Activated naive CD4-positive, alpha-beta T cell treated with Interleukin-2 at 50 U/mL for 16 hours (primary cell): Measurements from ENCODE around the gene COA1.
"Not testable (repeated sequence)": the region's sequence is repeated elsewhere in the genome, so short reads cannot be mapped to it uniquely, and the experiment has no call there.

Experiments
- DNase-seq: peaks from one replicate; pipeline ENCODE4 v3.0.0-alpha.2; 2020

The COA1 gene

DNA sequence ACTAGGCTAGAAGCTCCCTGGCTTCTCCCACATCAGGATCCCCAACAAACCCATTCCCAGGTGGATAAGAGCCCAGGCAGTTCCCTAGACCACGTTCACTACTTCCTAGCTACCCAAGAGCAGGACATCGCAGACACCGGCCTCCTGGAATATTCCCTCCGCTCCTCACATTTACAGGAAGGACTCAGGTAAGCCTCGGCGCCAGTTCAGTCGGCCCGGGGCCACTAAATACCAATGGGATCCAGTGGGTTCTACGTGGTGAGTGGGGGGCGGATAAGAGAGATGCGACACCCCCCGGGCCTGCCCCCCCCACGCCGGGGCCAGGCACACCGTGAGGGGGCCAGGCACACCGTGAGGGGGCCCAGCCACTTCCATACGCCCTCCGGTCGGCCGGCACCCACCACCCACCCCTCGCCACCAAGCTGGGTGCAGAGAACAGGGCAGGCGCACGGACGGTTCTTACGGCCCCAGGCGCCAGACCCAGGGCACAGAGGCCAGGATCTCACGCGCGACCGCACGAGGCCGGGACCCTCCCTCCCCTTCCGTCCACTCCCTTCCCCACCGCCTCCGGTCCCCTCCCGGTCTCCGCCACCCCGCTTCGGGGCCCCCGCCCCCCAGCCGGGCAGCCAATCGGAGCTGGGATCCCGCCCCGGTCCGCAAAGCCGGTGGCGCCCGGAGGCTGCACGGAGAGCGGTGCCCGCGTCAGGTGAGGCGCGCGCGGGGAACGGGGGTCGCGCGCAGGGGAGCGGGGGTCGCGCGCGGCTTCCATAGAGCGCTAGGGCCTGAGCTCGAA is 28.9 kb upstream of the COA1 start, which contains the start of gene BLVRA:
Gene BLVRA, plus strand, starts transcription at position 652 of the 793 bp plus-strand sequence. CDS start 12,479 bp downstream, outside the sequence.
- DNase-seq, result peak; percentile 72

DNA sequence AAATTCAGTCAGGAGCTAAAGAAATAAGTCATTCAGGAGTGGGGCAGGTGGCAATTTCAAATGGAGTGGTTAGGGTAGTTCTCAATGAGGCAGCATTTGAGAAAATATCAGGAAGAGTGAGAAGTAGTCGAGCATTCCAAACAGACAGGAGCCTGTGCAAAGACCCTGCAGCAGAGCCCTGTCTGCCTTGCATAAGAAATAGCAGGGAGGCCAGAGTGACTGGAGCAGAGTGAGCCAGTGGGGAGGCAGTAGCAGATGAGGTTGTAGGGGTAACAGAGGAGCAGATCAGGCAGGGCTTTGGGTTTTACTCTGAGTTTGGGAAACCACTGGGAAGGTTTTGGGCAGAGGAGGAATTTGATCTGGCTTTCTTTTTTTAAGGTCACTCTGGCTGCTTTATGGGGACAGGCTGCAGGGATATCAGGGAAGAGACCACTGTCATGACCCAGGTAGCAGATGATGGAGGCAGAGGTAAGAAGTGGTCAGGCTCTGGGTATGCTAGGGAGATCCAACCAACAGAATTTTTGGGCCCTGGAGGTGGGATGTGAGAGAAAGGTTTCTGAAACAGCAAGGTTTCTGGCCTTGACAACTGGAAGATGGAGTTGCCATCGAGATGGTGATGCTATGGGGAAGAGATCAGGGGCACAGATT is 27.9 kb upstream of the COA1 start:
- DNase-seq, result no peak

DNA sequence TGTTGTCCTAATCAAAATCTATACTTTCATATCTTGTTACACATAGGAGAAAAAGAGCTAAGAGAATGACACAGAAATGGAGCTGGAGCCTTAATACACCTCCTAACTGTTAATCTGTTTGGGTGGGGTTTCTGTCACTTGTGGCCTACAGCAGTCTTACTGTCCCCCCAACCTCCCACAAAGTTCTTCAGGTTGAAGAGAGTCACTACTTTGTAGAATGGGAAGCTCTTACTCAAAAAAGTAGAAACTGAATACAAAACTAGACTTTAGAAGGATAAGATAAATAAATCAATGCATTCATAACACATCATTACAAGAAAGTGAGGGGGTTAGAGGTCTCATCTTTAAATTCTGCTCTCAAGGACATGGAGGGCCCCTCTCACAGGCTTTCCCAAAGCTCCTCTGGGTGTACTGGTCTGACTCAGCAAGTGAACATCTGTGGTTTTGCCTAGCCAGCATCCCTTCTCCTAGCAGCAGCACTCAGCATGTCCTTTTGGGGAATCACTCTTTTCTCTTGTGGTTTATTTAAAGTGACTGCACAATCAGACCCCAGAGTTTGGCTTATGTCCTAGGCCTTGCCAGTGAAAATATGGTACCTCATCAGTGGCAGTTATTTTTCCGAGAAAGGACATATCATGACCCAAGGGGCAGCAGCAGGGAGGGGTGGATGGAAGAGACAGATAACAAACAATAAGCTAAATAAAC is 27.2 kb upstream of the COA1 start:
- no peak for DNase-seq

DNA sequence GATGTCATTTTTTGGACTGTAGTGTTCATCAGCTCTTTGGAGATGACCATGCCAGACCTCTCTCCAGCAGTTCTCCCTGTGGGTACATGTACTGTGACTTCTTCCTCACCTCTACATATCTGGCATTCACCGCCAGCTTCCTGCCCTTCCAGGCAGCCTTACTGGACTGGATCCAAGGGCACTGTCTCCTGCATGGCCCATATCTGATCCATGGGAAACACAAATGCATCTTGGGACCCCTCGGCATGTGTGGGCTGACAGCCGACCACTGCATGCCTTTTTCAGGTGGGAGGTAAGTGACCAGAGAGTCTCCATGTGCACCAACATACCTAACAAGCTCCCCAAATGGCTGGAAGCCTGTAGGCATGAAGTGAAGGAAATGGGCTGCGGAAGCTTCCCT is 25.3 kb upstream of the COA1 start:
- DNase-seq, result no peak

DNA sequence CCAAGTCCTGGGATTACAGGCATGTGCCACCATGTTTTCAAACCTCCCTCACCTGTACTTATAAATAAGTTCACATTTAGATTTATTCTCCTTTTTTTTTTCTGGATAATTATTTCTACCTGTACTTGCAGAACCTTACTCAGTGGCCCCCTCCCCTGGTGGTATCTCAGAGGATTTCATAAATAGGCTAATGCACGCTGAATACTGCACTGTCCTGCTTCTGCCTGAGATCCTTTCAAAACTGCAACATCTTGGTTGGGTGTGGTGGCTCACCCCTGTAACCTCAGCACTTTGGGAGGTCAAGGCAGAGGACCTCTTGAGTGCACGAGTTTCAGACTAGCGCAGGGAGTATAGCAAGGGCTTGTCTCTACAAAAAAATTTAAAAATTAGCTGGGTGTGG is 24.5 kb upstream of the COA1 start:
- no peak for DNase-seq

DNA sequence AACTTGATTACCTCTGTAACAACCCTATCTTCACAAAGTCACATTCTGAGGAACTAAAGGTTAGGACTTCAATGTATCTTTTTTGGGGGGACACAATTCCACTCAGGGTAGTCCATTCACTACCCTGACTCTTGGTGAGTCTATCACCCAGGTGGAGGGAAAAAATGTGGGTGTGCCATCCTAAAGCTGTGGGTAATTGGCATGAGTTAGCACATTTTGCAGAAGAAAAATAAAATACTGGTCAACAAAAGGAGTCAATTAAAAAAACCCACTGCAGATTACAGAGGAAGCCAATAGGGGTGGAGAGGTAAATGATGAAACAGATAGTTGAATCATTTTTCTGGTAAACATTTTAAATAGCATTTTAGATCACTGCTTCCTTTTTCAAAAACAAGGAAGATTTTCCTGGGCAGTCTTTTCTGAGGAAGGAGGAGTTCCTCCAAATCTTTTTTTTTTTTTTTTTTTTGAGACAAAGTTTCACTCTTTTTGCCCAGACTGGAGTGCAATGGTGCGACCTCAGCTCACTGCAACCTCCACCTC is 24.0 kb upstream of the COA1 start:
- DNase-seq, result no peak

DNA sequence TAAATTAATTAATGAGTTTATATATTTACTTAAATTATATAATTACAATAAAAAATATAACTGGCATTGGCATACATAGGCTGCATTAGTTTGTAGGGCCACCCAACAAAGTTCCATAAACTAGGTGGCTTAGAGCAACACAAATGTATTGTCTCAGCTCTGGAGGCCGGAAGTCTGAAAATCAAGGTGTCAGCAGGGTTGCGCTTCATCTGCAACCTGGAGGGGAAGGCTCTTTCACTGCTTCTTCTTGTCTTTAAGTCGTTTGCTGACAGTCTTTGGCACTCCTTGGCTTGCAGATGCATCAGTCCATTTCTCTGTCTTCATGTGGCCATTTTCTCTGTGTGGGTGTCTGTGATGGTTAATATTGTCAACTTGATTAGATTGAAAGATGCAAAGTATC is 23.1 kb upstream of the COA1 start:
- DNase-seq, result no peak

DNA sequence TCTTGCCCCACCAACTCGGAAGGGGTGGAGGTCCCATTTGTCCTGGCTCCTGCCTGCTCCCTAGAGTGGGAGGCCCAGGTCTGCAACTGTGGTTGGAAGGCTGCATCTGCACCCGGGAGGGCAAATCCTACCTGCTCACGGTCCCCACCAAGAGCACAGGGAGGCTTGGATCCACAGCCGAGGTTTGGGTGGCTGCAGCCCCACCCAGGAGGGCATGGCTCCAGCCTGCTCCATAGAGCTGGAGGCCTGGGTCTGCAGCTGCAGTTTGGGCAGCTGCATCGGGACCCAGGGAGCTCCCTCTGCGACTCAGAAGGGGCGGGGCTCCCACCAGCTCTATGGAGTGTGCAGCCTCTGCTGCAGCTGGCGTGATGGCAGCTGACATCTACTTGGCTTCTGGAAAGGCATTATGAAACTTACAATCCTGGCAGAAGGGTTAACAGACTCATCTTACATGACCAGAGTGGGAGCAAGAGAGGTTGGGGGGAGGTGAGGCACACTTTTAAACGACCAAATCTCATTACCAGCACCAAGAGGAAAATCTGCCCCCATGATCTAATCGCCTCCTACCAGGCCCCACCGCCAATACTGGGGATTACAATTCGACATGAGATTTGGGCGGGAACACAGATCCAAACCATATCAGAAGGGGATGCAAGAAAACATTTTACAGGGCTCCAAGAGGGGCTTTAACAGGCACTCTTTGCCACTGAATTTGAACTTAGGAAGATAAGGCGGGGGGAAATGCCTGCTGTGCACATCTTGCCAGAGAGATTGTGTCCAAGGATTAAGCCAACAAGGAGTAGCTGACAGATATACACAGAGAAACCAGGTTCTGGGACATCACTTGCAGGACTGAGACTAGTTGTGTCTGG is 20.9 kb upstream of the COA1 start:
- no peak for DNase-seq

DNA sequence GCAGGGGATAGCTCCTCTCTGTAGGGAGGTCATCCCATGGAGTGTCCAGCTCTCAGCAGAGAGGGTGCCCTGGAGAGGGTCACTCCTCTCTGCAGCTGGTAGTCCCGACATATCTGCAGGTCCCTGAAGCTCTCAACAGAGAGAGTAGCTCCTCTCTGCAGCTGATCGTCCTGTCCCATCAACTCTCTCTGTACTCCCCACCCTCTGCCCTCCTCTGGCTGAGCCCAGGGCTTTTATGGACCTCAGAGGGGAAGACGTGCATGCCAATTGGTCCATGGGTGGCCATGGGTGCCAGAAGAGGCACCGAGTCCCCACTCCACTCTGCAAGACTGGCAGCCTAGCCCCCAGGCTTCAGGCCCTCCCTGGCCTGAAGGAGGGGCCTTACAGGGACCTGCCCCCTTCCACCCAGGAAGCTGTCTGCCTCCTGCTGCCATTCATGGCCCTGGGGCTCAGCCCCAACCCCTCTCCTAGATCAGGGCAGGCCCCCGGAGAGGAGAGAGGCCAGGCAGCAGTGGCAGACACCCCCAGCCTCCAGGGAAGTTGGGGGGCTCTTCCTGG is 20.1 kb upstream of the COA1 start:
- DNase-seq, result no peak

DNA sequence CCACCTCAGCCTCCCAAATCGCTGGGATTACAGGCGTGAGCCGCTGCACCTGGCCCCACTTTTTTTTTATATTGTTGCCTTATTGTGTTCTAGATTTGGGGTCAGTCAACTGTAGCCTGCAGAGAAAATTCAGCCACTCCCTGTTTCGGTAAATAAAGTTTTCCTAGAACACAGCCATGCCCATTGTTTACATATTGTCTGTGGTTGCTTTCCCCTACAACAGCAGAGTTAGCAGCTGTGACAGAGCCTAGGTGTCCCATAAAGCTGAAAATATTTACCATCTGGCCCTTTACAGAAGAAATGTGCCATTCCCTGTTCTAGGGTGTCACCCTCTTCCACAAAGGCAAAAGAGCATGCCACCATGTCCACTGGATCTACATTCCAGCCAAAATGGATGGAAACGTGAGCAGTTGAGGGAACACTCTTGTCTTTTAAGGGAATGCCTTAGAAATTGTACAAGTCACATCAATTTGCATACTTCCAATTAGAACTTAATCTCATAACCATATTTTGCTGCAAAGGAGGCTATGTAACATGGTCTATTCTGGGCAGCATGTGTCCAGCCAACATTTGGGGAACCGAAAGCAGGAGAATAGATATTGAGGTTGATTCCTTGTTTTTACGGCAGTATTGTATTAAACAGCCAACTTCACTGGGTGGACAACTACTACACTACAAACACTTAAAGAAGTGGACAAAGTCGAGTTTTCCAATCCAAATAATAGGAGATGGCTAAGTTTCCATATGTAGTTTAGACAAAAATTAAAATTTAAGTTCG is 18.2 kb upstream of the COA1 start:
- DNase-seq, result no peak

DNA sequence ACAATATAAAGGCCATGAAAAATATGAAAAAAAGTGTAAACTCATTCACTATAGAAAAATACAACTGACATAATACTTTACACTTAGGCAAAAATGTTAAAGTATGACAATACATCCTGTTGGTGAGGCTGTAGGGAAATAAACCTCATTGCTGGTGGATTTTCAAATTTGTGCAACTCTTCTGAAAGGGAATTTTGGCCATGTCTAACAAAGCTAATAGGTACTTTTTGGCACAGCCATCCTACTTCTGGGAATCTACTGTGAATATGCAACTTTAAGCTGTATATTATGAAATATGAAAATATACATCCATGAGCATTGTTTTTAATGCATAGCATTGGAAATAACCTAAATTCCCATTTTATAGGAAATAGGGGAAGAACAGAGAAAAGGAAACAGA is 13.4 kb upstream of the COA1 start:
- no peak for DNase-seq

DNA sequence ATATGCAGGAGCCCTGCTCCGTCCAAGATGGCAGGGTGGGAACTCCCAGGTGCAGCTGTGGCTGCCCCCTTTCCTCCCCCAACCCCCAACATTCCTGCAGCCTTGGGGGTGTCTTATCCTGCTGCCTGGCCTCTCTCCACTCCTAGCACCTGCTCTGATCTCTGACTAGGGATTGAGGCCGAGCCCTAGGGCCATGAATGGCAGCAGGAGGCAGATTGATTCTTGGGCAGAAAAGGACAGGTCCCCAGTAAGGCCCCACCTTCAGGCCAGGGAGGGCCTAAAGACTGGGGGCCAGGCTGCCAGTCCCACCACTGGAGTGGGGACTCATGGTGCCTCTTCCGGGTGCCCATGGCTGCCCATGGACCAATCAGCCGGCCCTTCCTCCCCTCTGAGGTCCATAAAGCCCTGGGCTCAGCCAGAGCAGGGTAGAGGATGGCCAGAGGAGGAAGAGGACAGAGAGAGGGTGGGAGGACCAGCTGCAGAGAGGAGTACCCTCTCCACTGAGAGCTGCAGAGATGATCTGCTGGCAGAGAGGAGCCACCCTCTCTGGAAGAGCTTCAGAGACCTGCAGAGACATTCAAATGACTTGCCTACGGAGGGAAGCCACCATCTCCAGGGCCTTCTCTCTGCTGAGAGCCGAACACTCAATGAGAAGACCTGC is 8.3 kb upstream of the COA1 start:
- no peak for DNase-seq

DNA sequence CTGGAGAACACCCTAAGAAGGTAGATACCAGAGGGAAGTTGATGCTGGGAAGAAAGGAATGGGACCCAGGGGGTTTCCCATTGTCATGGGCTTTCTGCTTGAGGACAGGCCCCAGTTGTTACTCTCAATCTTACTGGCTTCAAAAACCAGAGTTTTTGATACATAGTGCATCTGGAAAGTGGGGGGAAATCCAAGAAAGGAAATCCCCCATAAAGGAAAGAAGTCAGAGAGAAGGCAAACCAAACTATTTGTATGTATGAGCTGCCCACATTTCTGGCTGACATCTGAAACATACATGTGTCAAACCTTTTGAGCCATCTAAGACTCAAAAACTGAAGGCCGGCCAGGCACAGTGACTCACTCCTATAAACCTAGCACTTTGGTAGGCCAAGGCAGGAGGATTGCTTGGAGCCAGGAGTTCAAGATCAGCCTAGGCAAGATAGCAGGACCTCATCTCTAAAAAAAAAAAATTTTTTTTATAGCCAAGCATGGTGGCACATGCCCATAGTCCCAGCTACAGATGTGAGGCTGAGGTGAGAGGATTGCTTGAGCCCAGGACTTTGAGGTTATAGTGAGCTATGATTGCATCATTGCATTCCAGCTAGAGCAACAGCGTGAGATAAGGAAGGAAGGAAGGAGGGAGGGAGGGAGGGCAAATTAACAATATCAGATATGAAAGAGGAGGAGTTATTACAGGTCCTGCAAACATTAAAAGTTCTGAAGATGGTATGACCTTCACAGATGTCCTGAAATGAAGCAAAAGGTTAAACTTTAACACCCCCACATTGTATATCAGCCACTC is 6.7 kb upstream of the COA1 start:
- peak; percentile 40 for DNase-seq

DNA sequence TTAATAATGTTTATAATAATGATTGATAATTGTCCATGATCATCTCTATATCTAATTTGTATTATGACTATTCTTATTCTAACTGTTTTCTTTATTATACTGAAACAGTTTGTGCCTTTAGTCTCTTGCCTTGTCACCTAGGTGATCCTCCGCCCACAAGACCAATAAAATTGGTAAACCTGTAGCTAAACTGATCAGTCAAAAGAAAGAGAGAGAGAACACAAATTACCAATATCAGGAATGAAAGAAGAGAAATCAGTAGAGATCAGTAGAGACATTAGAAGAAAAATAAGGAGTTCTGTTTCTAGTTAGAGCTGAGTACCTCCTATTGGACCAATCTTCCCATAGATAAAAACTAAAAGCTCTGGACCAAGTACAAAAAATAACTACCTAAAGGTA is 6.1 kb upstream of the COA1 start:
- DNase-seq, result peak; percentile 16

DNA sequence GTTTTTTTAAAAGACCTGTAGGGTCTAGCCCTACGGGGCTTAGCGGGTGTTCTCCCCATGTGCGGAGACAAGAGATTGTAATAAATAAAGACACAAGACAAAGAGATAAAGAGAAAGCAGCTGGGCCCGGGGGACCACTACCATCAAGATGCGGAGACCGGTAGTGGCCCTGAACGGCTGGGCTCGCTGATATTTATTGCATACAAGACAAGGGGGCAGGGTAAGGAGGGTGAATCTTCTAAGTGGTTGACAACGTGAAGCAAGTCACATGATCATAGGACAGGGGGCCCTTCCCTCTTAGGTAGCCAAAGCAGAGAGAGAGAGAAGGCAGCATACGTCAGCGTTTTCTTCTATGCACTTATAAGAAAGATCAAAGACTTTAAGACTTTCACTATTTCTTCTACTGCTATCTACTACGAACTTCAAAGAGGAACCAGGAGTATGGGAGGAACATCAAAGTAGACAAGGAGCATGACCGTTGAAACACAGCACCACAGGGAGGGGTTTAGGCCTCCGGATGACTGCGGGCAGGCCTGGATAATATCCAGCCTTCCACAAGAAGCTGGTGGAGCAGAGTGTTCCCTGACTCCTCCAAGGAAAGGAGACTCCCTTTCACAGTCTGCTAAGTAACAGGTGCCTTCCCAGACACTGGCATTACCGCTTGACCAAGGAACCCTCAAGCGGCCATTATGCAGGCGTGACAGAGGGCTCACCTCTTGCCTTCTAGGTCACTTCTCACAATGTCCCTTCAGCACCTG is 5.4 kb upstream of the COA1 start:
- not testable (repeated sequence) for DNase-seq

DNA sequence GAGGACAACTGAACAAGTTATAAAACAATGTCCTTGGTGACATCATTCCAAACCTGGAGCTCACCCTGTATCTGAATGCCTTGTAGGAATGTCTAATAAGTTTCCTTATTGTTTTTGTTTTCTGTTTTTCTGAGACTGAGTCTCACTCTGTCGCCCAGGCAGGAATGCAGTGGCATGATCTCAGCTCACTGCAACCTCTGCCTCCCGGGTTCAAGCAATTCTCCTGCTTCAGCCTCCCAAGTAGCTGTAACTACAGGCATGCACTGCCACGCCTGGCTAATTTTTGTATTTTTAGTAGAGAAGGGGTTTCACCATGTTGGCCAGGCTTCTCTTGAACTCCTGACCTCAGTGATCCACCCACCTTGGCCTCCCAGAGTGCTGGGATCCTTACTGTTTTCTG is 2.2 kb upstream of the COA1 start:
- DNase-seq, result not testable (repeated sequence)

DNA sequence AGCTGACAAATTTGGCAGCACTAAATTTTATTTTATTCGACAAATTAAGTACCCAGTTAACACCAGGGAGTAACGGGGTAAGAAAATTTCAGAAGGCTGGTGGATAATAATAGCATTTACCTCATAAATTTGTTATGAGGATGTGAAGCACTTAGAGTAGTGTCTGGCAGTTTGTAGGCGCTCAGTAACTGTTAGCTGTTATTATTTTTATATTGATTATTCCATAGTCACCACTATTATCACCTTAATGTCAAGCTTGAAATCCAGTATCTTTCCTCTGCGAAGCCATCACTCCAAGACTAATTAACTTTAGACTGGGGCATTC is 563 bp upstream of the COA1 start:
- DNase-seq, result no peak

DNA sequence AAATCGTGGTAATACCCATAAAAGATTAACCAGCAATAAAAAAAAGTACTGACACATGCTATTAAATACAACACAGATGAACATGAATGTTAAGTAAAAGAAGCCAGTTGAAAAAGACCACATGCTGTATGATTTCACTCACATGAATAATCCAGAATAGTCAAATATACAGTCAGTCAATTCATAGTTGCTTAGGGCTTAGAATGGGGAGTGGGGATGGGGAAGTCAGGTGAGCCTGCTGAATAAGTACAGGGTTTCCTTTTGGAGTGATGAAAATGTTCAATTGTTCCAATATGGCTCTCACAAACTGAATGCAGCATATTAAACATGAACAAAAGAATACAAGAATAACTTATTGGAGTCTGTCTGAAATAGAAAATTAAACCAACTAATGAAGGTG is 1.8 kb downstream of the COA1 start:
- no peak for DNase-seq

DNA sequence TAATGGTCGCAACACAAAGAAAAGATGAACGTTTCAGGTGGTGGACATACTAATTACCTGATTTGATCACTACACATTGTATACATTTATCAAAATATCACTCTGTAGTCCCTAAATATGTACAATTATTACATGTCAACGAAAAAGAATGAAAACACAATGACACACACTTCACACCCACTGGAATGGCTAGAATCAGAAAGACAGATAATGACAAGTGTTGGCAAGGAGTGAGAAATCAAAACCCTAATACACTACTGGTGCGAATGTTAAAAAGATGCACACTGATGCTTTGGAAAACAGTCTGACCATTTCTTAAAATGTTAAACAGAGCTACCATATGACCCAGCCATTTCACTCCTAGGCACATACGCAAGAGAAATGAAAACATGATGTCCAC is 2.3 kb downstream of the COA1 start:
- DNase-seq, result no peak
